PC-9 (cell line): ENCODE results near the gene PTPDC1. TPM values are rescaled to one million over a fixed set of nuclear protein-coding genes. Genes with fewer than 3 reads are reported as not detected.

Source experiments
- BruUV-seq: library from RNA; stranded (reverse); fragments of 400-500 nt; replicated peaks from 2 replicates; lab custom pipeline; 2021; lab: Mats Ljungman, UMichigan
- CTCF ChIA-PET: fragments of 300-600 bp; sonication (Branson Sonifier 250); formaldehyde crosslinking; loops from one replicate; lab custom pipeline; 2022; ENCODE audit warnings: antibody characterized with exemption; lab: Charles Lee
- POLR2A ChIA-PET: fragments of 300-600 bp; sonication (Branson Sonifier 250); formaldehyde crosslinking; loops from one replicate; lab custom pipeline; 2022; ENCODE audit warnings: antibody characterized with exemption; ENCODE audit not compliant: unreplicated experiment; lab: Charles Lee
- DNase-seq, 2 experiments: peaks; one replicate each; pipeline versions ENCODE4 v3.0.0 to v3.0.0-alpha.2; 2015 to 2022; ENCODE audit warnings: mixed read lengths in 1 of 2
- H2AFZ ChIP-seq: fragments of 200-600 bp; sonication (generic); 2 replicates; pipeline ENCODE4 v1.8.1; 2017; ENCODE audit warnings: antibody characterized with exemption
- H3F3A ChIP-seq: fragments of 200-600 bp; sonication (generic); 2 replicates; pipeline ENCODE4 v1.8.1; 2017; ENCODE audit warnings: antibody characterized with exemption, mild to moderate bottlenecking, low read depth; ENCODE audit not compliant: insufficient read depth
- H3K27ac ChIP-seq: fragments of 200-600 bp; sonication (generic); 2 replicates; pipeline ENCODE4 v1.6.1; 2016; ENCODE audit warnings: mixed run types
- H3K27me3 ChIP-seq: fragments of 200-600 bp; sonication (generic); 2 replicates; pipeline ENCODE4 v1.6.1; 2016; ENCODE audit warnings: low read depth, mixed run types; ENCODE audit not compliant: insufficient read depth
- H3K36me3 ChIP-seq: fragments of 200-600 bp; sonication (generic); 2 replicates; pipeline ENCODE4 v1.6.1; 2016; ENCODE audit warnings: low read depth, mixed run types
- H3K4me1 ChIP-seq: fragments of 200-600 bp; sonication (generic); replicated peaks from 2 replicates; pipeline ENCODE4 v1.6.1; 2016; ENCODE audit warnings: mixed run types; ENCODE audit not compliant: insufficient read depth
- H3K4me2 ChIP-seq: fragments of 200-600 bp; sonication (generic); 2 replicates; pipeline ENCODE4 v1.6.1; 2017; ENCODE audit warnings: mixed run types
- H3K4me3 ChIP-seq: fragments of 200-600 bp; sonication (generic); 2 replicates; pipeline ENCODE4 v1.6.1; 2016; ENCODE audit warnings: mixed run types
- H3K79me2 ChIP-seq: fragments of 200-600 bp; sonication (generic); 2 replicates; pipeline ENCODE4 v1.6.1; 2017; ENCODE audit warnings: low read depth, mixed run types
- H3K9me2 ChIP-seq: fragments of 200-600 bp; sonication (generic); 2 replicates; pipeline ENCODE4 v1.8.1; 2017; ENCODE audit warnings: mild to moderate bottlenecking; ENCODE audit not compliant: insufficient read depth
- H3K9me3 ChIP-seq: fragments of 200-600 bp; sonication (generic); 2 replicates; pipeline ENCODE4 v1.8.1; 2016; ENCODE audit warnings: low read depth; ENCODE audit not compliant: insufficient read depth
- H4K20me1 ChIP-seq: fragments of 200-600 bp; sonication (generic); 2 replicates; pipeline ENCODE4 v1.8.1; 2017; ENCODE audit not compliant: insufficient read depth
- EZH2 ChIP-seq: fragments of 200-600 bp; sonication (generic); IDR thresholded peaks from 2 replicates; pipeline ENCODE4 v1.8.0; 2017; ENCODE audit warnings: antibody characterized with exemption, low read depth
- intact Hi-C: fragments of 100-400 bp; cut with micrococcal nuclease; formaldehyde crosslinking; loops from one replicate; pipeline ENCODE4 v1.10.0; 2022; ENCODE audit not compliant: unreplicated experiment
- total RNA-seq: library from RNA; stranded (reverse); gene quantifications from 2 replicates; pipeline ENCODE4 v1.2.3, GENCODE V29; 2021
- TF ChIP-seq, protein P1 (sequence below): fragments of 200-600 bp; sonication (generic); conservative IDR thresholded peaks from 2 replicates; pipeline ENCODE4 v1.6.1; 2017; ENCODE audit warnings: mixed run types, antibody characterized with exemption, mild to moderate bottlenecking, moderate library complexity

The PTPDC1 gene
- total RNA-seq, 1 experiment from 2014 or later, result 7.4 TPM

- no peak overlapping the region for H3K4me3 ChIP-seq
- H4K20me1 ChIP-seq, result no peaks in the 10 kb centered on the region
- POLR2A ChIA-PET, result no interaction called here
- no TSS peak for BruUV-seq
- no peak for DNase-seq
- no peak overlapping the region for H2AFZ ChIP-seq
- H3K4me1 ChIP-seq, result no peaks in the 10 kb centered on the region
- TF ChIP-seq, protein P1, sequence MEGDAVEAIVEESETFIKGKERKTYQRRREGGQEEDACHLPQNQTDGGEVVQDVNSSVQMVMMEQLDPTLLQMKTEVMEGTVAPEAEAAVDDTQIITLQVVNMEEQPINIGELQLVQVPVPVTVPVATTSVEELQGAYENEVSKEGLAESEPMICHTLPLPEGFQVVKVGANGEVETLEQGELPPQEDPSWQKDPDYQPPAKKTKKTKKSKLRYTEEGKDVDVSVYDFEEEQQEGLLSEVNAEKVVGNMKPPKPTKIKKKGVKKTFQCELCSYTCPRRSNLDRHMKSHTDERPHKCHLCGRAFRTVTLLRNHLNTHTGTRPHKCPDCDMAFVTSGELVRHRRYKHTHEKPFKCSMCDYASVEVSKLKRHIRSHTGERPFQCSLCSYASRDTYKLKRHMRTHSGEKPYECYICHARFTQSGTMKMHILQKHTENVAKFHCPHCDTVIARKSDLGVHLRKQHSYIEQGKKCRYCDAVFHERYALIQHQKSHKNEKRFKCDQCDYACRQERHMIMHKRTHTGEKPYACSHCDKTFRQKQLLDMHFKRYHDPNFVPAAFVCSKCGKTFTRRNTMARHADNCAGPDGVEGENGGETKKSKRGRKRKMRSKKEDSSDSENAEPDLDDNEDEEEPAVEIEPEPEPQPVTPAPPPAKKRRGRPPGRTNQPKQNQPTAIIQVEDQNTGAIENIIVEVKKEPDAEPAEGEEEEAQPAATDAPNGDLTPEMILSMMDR, result no peak
- TF ChIP-seq EZH2, result no peak
- H3K9me3 ChIP-seq, result no peaks in the 10 kb centered on the region
- H3K27ac ChIP-seq, result no peak overlapping the region
- H3K36me3 ChIP-seq, result no peaks in the 10 kb centered on the region
- H3F3A ChIP-seq, result no peaks in the 10 kb centered on the region
- intact Hi-C loops, result loop anchor here (5.0 to 10.0 kb wide), 3 partner anchors 56 to 537 kb away; no protein-coding TSS in a partner anchor
- H3K79me2 ChIP-seq, result no peaks in the 10 kb centered on the region
- no peak overlapping the region for H3K4me2 ChIP-seq
- no peaks in the 10 kb centered on the region for H3K27me3 ChIP-seq
- CTCF ChIA-PET, result no interaction called here
- H3K9me2 ChIP-seq, result no peaks in the 10 kb centered on the region
Measured at GRCh38 chr9:94068257-94068656, 16.0 kb upstream of the PTPDC1 start.

DNA sequence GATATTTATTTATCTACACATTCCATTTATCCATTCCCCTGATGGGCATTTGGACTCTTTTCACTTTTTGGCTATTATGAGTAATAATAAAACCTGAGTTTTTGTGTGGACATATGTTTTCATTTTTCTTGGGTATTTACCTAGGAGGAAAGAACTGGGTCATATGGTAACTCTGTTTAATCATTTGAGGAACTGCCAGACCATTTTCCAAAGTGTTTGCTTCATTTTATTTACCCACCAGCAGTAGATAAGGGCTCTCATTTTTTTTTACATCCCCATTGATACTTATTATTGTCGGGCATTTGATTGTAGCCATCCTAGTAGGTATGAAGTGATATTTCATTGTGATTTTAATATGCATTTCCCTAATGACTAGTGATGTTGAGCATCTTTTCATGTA, 7.7 kb upstream of the PTPDC1 start:
- intact Hi-C loops, result no loop called here
- no peaks in the 10 kb centered on the region for H3K36me3 ChIP-seq
- no peaks in the 10 kb centered on the region for H4K20me1 ChIP-seq
- H3K9me2 ChIP-seq, result no peaks in the 10 kb centered on the region
- CTCF ChIA-PET, result no interaction called here
- no peaks in the 10 kb centered on the region for H3F3A ChIP-seq
- TF ChIP-seq, protein P1, result no peak
- no peak for TF ChIP-seq EZH2
- no peak overlapping the region for H2AFZ ChIP-seq
- POLR2A ChIA-PET, result no interaction called here
- no peak for DNase-seq
- no peak overlapping the region for H3K4me3 ChIP-seq
- H3K4me2 ChIP-seq, result no peak overlapping the region
- H3K27ac ChIP-seq, result no peak overlapping the region
- no peaks in the 10 kb centered on the region for H3K27me3 ChIP-seq
- no peaks in the 10 kb centered on the region for H3K4me1 ChIP-seq
- no peaks in the 10 kb centered on the region for H3K9me3 ChIP-seq
- BruUV-seq, result no TSS peak
- H3K79me2 ChIP-seq, result no peaks in the 10 kb centered on the region

DNA sequence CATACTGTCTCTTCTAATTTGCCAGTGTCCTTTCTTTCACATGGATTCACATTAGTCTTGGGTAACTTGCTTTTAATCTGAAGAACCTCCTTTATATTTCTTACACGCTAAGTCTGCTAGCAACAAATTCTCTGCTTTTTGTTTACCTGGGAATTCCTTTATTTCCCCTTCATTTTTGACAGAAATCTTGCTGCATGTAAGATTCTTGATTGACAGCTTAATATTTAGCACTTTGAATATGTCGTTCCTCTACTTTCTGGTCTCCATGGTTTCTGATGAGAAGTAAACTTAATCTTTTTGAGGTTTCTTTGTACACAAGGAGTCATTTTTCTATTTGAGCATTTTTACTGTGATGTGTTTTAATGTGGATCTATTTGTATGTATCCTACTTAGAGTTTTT, 6.2 kb upstream of the PTPDC1 start:
- Histone ChIP-seq H4K20me1 (no peaks in the 10 kb centered on the region), H3F3A (no peaks in the 10 kb centered on the region), H2AFZ (no peak overlapping the region), H3K27ac (no peak overlapping the region), H3K79me2 (no peaks in the 10 kb centered on the region), H3K27me3 (no peaks in the 10 kb centered on the region), H3K9me3 (no peaks in the 10 kb centered on the region), H3K4me1 (no peaks in the 10 kb centered on the region), H3K4me2 (no peak overlapping the region), H3K9me2 (no peaks in the 10 kb centered on the region), H3K4me3 (no peak overlapping the region), H3K36me3 (no peaks in the 10 kb centered on the region)
- no peak for DNase-seq
- CTCF ChIA-PET, result no interaction called here
- TF ChIP-seq, protein P1, result no peak
- TF ChIP-seq EZH2, result no peak
- intact Hi-C loops, result no loop called here
- POLR2A ChIA-PET, result no interaction called here
- no TSS peak for BruUV-seq
